ENCODE measurements around the gene SP2. TPM values are rescaled to one million over a fixed set of nuclear protein-coding genes. Genes with fewer than 3 reads are reported as not detected.
A peak's percentile ranks its signal among the peaks of the same experiment; 100 is the strongest.
"Not testable (repeated sequence)": the region's sequence is repeated elsewhere in the genome, so short reads cannot be mapped to it uniquely, and the experiment has no call there.

SP2 gene
- total and polyA plus RNA-seq, 10 donors, result 4.5 to 22.6 (median 15.1) TPM

- no peak for TF ChIP-seq POLR2AphosphoS5 (IDR thresholded peaks at IDR 0.05)
- TF ChIP-seq POLR2A (IDR thresholded peaks at IDR 0.05), result no peak
- no peak for TF ChIP-seq CTCF (IDR thresholded peaks at IDR 0.05 in 8 of 11, conservative IDR thresholded peaks at IDR 0.05 in 3 of 11)
- Histone ChIP-seq H3K27me3 (replicated peaks in 1 of 7) (no peaks in the 10 kb centered on the region), H3K27ac (no peak overlapping the region), H3K4me1 (no peaks in the 10 kb centered on the region), H3K36me3 (peaks cover 2 to 78% (median 68%) of the 10 kb centered on the region in 6 donors), H3K9me3 (no peaks in the 10 kb centered on the region), H3K4me3 (no peak overlapping the region)
- DNase-seq, result no peak
- 33 to 55% (median 39%) methylated on average over 2 of the region's 2 CpGs for WGBS, 5 donors
- intact Hi-C loops (cut with DNase I; ENCODE audit: low total_unique reads), result no loop called here
Observed at GRCh38 chr17:47928415-47928814, 32.4 kb downstream of the SP2 start.

GRCh38 chr17:47929218-47930000 is 33.4 kb downstream of the SP2 start:
- peak; percentile 33 for DNase-seq
- 72 to 89% (median 84%) methylated on average over 9 to 10 of the region's 10 CpGs for WGBS, 5 donors
- no peak overlapping the region for H3K4me3 ChIP-seq
- TF ChIP-seq POLR2AphosphoS5 (IDR thresholded peaks at IDR 0.05), result no peak
- TF ChIP-seq CTCF (IDR thresholded peaks at IDR 0.05 in 8 of 11, conservative IDR thresholded peaks at IDR 0.05 in 3 of 11), result no peak
- no peak for TF ChIP-seq POLR2A (IDR thresholded peaks at IDR 0.05)
- H3K27me3 ChIP-seq (replicated peaks in 1 of 7), result no peaks in the 10 kb centered on the region
- intact Hi-C loops (cut with DNase I; ENCODE audit: low total_unique reads), result no loop called here
- peaks cover 2 to 68% (median 58%) of the 10 kb centered on the region in 6 donors for H3K36me3 ChIP-seq
- no peaks in the 10 kb centered on the region for H3K9me3 ChIP-seq
- no peaks in the 10 kb centered on the region for H3K4me1 ChIP-seq
- no peak overlapping the region for H3K27ac ChIP-seq

- Histone ChIP-seq H3K9me3 (no peaks in the 10 kb centered on the region), H3K27ac (no peak overlapping the region), H3K36me3 (peaks cover 0 to 43% (median 34%) of the 10 kb centered on the region in 6 donors), H3K4me3 (no peak overlapping the region), H3K27me3 (replicated peaks in 1 of 7) (no peaks in the 10 kb centered on the region), H3K4me1 (no peaks in the 10 kb centered on the region)
- intact Hi-C loops (cut with DNase I; ENCODE audit: low total_unique reads), result no loop called here
- DNase-seq, result no peak
- WGBS, 5 donors, result 80 to 89% (median 86%) methylated on average over 4 of the region's 4 CpGs
- no peak for TF ChIP-seq CTCF (IDR thresholded peaks at IDR 0.05 in 8 of 11, conservative IDR thresholded peaks at IDR 0.05 in 3 of 11)
- no peak for TF ChIP-seq POLR2AphosphoS5 (IDR thresholded peaks at IDR 0.05)
- no peak for TF ChIP-seq POLR2A (IDR thresholded peaks at IDR 0.05)
Observed at GRCh38 chr17:47931848-47932247, 35.8 kb downstream of the SP2 start.

GRCh38 chr17:47934856-47935255 is 38.8 kb downstream of the SP2 start:
- peaks cover 0 to 13% (median 6%) of the 10 kb centered on the region in 6 donors for H3K36me3 ChIP-seq
- WGBS, 5 donors, result 80 to 91% (median 88%) methylated on average over 1 of the region's 1 CpG
- no peak overlapping the region for H3K27ac ChIP-seq
- intact Hi-C loops (cut with DNase I; ENCODE audit: low total_unique reads), result no loop called here
- peaks cover 0 to 2% (median 0%) of the 10 kb centered on the region in 6 donors for H3K4me1 ChIP-seq
- TF ChIP-seq POLR2A (IDR thresholded peaks at IDR 0.05), result no peak
- no peak for TF ChIP-seq POLR2AphosphoS5 (IDR thresholded peaks at IDR 0.05)
- no peak for TF ChIP-seq CTCF (IDR thresholded peaks at IDR 0.05 in 8 of 11, conservative IDR thresholded peaks at IDR 0.05 in 3 of 11)
- no peaks in the 10 kb centered on the region for H3K27me3 ChIP-seq (replicated peaks in 1 of 7)
- no peaks in the 10 kb centered on the region for H3K9me3 ChIP-seq
- no peak overlapping the region for H3K4me3 ChIP-seq
- peak; percentile 8 for DNase-seq

- intact Hi-C loops (cut with DNase I; ENCODE audit: low total_unique reads); H3K4me3 ChIP-seq; DNase-seq; H3K4me1 ChIP-seq; H3K27me3 ChIP-seq (replicated peaks in 1 of 7); H3K9me3 ChIP-seq; H3K27ac ChIP-seq; H3K36me3 ChIP-seq: not testable (repeated sequence)
- 76 to 90% (median 81%) methylated on average over 3 of the region's 3 CpGs for WGBS, 5 donors
Observed at GRCh38 chr17:47935468-47935867, 39.4 kb downstream of the SP2 start.

Data from spleen (tissue), 11 donors.